Ecto neural progenitor cell (in vitro differentiated cells): ENCODE measurements around the gene DEFB128.
"Not testable (repeated sequence)": the region's sequence is repeated elsewhere in the genome, so short reads cannot be mapped to it uniquely, and the experiment has no call there.

Source experiments
- DNase-seq: peaks from one replicate; pipeline ENCODE4 v3.0.0-alpha.2; 2018; ENCODE audit warnings: low spot score

Gene DEFB128

GRCh38 chr20:189611-190010 lies at the start of gene DEFB128:
TSS of gene DEFB128 (minus strand) at chr20:189711. CDS start at chr20:189623, 88 bp downstream.
- DNase-seq = no peak

- DNase-seq = no peak
Observed at GRCh38 chr20:237929-238328, 48.4 kb upstream of the DEFB128 start.

- no peak for DNase-seq
Observed at GRCh38 chr20:237489-237888, 48.0 kb upstream of the DEFB128 start.

- no peak for DNase-seq
Observed at GRCh38 chr20:235891-236290, 46.4 kb upstream of the DEFB128 start.

- no peak for DNase-seq
Observed at GRCh38 chr20:227439-228105, 38.1 kb upstream of the DEFB128 start.

GRCh38 chr20:226958-227357 lies 37.4 kb upstream of the DEFB128 start, which contains the start of gene DEFB129:
TSS of gene DEFB129 (plus strand) at chr20:227258. CDS start at chr20:227289, 31 bp downstream.
- DNase-seq = no peak

GRCh38 chr20:225879-226278 lies 36.4 kb upstream of the DEFB128 start:
- not testable (repeated sequence) for DNase-seq

GRCh38 chr20:221258-221830 lies 31.8 kb upstream of the DEFB128 start:
- DNase-seq = no peak

- no peak for DNase-seq
Observed at GRCh38 chr20:219290-220115, 30.0 kb upstream of the DEFB128 start.

GRCh38 chr20:217266-217665 lies 27.8 kb upstream of the DEFB128 start:
- DNase-seq = no peak

GRCh38 chr20:215796-216195 lies 26.3 kb upstream of the DEFB128 start:
- DNase-seq = no peak

- no peak for DNase-seq
Observed at GRCh38 chr20:214383-214782, 24.9 kb upstream of the DEFB128 start.

GRCh38 chr20:210809-211502 lies 21.4 kb upstream of the DEFB128 start:
- no peak for DNase-seq

GRCh38 chr20:208942-209566 lies 19.5 kb upstream of the DEFB128 start:
- no peak for DNase-seq

- not testable (repeated sequence) for DNase-seq
Observed at GRCh38 chr20:203630-204029, 14.1 kb upstream of the DEFB128 start.

GRCh38 chr20:199996-200395 lies 10.5 kb upstream of the DEFB128 start:
- DNase-seq = no peak

GRCh38 chr20:198225-198624 lies 8.7 kb upstream of the DEFB128 start:
- no peak for DNase-seq

- no peak for DNase-seq
Observed at GRCh38 chr20:187733-188132, 1.8 kb downstream of the DEFB128 start.

GRCh38 chr20:184288-184687 lies 5.2 kb downstream of the DEFB128 start:
- no peak for DNase-seq

- DNase-seq = no peak
Observed at GRCh38 chr20:168876-169275, 20.6 kb downstream of the DEFB128 start.

- no peak for DNase-seq
Observed at GRCh38 chr20:164618-165017, 24.9 kb downstream of the DEFB128 start.

- DNase-seq = no peak
Observed at GRCh38 chr20:157154-157553, 32.4 kb downstream of the DEFB128 start, which contains the start of gene DEFB127. TSS of gene DEFB127 (plus strand) at chr20:157454. CDS start at chr20:157545, 91 bp downstream.
